ENCODE data around the gene NAT14. TPM values are rescaled to one million over a fixed set of nuclear protein-coding genes. Genes with fewer than 3 reads are reported as not detected.

Gene NAT14
- total RNA-seq, 1 experiment from 2014 or later, result 49.6 TPM

GRCh38 chr19:55503502-55504251 is 18.7 kb downstream of the NAT14 start:
- Mint-ChIP-seq H3K4me1 (ENCODE audit: low read depth, unreplicated experiment) (no peaks in the 10 kb centered on the region), H3K27me3 (ENCODE audit: unreplicated experiment) (peaks cover 58% of the 10 kb centered on the region)

GRCh38 chr19:55504252-55504603 is 19.2 kb downstream of the NAT14 start:
- DNase-seq, result no peak
- Mint-ChIP-seq H3K36me3 (ENCODE audit: insufficient read depth, unreplicated experiment) (peaks cover 9% of the 10 kb centered on the region), H3K4me3 (ENCODE audit: low read depth, unreplicated experiment) (peak overlapping the region; percentile 39), H3K27me3 (ENCODE audit: unreplicated experiment) (peaks cover 58% of the 10 kb centered on the region), H3K4me1 (ENCODE audit: low read depth, unreplicated experiment) (no peaks in the 10 kb centered on the region), H3K9me3 (ENCODE audit: low read depth, unreplicated experiment) (no peaks in the 10 kb centered on the region), H3K27ac (ENCODE audit: unreplicated experiment) (no peak overlapping the region)
- CTCF ChIA-PET, result interaction anchor here (0.6 to 2.0 kb wide), 19 partner anchors 9 to 415 kb away, joined by 3 to 25 read pairs (median 5); partner anchors contain the start of genes FIZ1, ISOC2, NAT14 and ZNF628
- intact Hi-C loops (cut with micrococcal nuclease; ENCODE audit: unreplicated experiment), result loop anchor here (5.0 to 10.0 kb wide), 2 partner anchors 209 to 362 kb away; no protein-coding TSS in a partner anchor
- TF ChIP-seq CTCF (IDR thresholded peaks at IDR 0.05; ENCODE audit: unreplicated experiment), result no peak
- no TSS peak for BruUV-seq (replicated peaks)

More at GRCh38 chr19:55503502-55504251, 18.7 kb downstream of the NAT14 start:
- intact Hi-C loops (cut with micrococcal nuclease; ENCODE audit: unreplicated experiment), result loop anchor here (1.0 to 10.0 kb wide), 3 partner anchors 35 to 361 kb away; no protein-coding TSS in a partner anchor
- peak; percentile 98 for TF ChIP-seq CTCF (IDR thresholded peaks at IDR 0.05; ENCODE audit: unreplicated experiment)
- DNase-seq, result peak; percentile 92
- BruUV-seq (replicated peaks), result no TSS peak
- H3K36me3 Mint-ChIP-seq (ENCODE audit: insufficient read depth, unreplicated experiment), result peaks cover 9% of the 10 kb centered on the region
- CTCF ChIA-PET, result interaction anchor here (0.6 to 2.0 kb wide), 20 partner anchors 9 to 415 kb away, joined by 3 to 25 read pairs (median 5); partner anchors contain the start of genes FIZ1, ISOC2, NAT14 and ZNF628
- peak overlapping the region; percentile 39 for H3K4me3 Mint-ChIP-seq (ENCODE audit: low read depth, unreplicated experiment)
- H3K9me3 Mint-ChIP-seq (ENCODE audit: low read depth, unreplicated experiment), result no peaks in the 10 kb centered on the region
- no peak overlapping the region for H3K27ac Mint-ChIP-seq (ENCODE audit: unreplicated experiment)

- no peaks in the 10 kb centered on the region for H3K9me3 Mint-ChIP-seq (ENCODE audit: low read depth, unreplicated experiment)
- no peaks in the 10 kb centered on the region for H3K4me1 Mint-ChIP-seq (ENCODE audit: low read depth, unreplicated experiment)
- H3K27me3 Mint-ChIP-seq (ENCODE audit: unreplicated experiment), result peaks cover 56% of the 10 kb centered on the region
- no peak for DNase-seq
- H3K36me3 Mint-ChIP-seq (ENCODE audit: insufficient read depth, unreplicated experiment), result peaks cover 9% of the 10 kb centered on the region
- CTCF ChIA-PET, result interaction anchor here (0.7 to 2.0 kb wide), 3 partner anchors 37 to 120 kb away, joined by 4 to 25 read pairs (median 16); partner anchors contain the start of gene ZNF784
- H3K4me3 Mint-ChIP-seq (ENCODE audit: low read depth, unreplicated experiment), result no peak overlapping the region
- no TSS peak for BruUV-seq (replicated peaks)
- no peak overlapping the region for H3K27ac Mint-ChIP-seq (ENCODE audit: unreplicated experiment)
- intact Hi-C loops (cut with micrococcal nuclease; ENCODE audit: unreplicated experiment), result loop anchor here (5.0 to 10.0 kb wide), 2 partner anchors 210 to 363 kb away; no protein-coding TSS in a partner anchor
- no peak for TF ChIP-seq CTCF (IDR thresholded peaks at IDR 0.05; ENCODE audit: unreplicated experiment)
Observed at GRCh38 chr19:55504981-55505380, 20.0 kb downstream of the NAT14 start.

GRCh38 chr19:55508120-55508519 is 23.1 kb downstream of the NAT14 start:
- DNase-seq, result no peak
- Mint-ChIP-seq H3K36me3 (ENCODE audit: insufficient read depth, unreplicated experiment) (peaks cover 9% of the 10 kb centered on the region), H3K9me3 (ENCODE audit: low read depth, unreplicated experiment) (no peaks in the 10 kb centered on the region), H3K27me3 (ENCODE audit: unreplicated experiment) (peaks cover 65% of the 10 kb centered on the region), H3K4me3 (ENCODE audit: low read depth, unreplicated experiment) (no peak overlapping the region), H3K27ac (ENCODE audit: unreplicated experiment) (no peak overlapping the region), H3K4me1 (ENCODE audit: low read depth, unreplicated experiment) (no peaks in the 10 kb centered on the region)
- BruUV-seq (replicated peaks), result no TSS peak
- CTCF ChIA-PET, result interaction anchor here (0.6 to 1.1 kb wide), 2 partner anchors 98 to 127 kb away, joined by 3 to 4 read pairs; no protein-coding TSS in a partner anchor
- TF ChIP-seq CTCF (IDR thresholded peaks at IDR 0.05; ENCODE audit: unreplicated experiment), result no peak
- intact Hi-C loops (cut with micrococcal nuclease; ENCODE audit: unreplicated experiment), result loop anchor here (10.0 kb wide), 1 partner anchor 213 kb away; no protein-coding TSS in a partner anchor

Data from Calu3 (cell line).